Measurements from ENCODE around the gene SNCAIP.

GRCh38 chr5:122405751-122406150, 93.7 kb downstream of the SNCAIP start:
- TF ChIP-seq CTCF (IDR thresholded peaks at IDR 0.05) (no peak), POLR2A (IDR thresholded peaks at IDR 0.05) (no peak)

Measured in prostate gland (tissue), 2 donors.